Measurements from ENCODE around the gene ATP5IF1. TPM values are rescaled to one million over a fixed set of nuclear protein-coding genes. Genes with fewer than 3 reads are reported as not detected.

Gene ATP5IF1
- total and polyA plus RNA-seq, 9 of the 15 experiments (the other 6 are each of a cell fraction or from before 2014, with no cell fraction given): 292 to 1,422 (median 388) TPM

DNA sequence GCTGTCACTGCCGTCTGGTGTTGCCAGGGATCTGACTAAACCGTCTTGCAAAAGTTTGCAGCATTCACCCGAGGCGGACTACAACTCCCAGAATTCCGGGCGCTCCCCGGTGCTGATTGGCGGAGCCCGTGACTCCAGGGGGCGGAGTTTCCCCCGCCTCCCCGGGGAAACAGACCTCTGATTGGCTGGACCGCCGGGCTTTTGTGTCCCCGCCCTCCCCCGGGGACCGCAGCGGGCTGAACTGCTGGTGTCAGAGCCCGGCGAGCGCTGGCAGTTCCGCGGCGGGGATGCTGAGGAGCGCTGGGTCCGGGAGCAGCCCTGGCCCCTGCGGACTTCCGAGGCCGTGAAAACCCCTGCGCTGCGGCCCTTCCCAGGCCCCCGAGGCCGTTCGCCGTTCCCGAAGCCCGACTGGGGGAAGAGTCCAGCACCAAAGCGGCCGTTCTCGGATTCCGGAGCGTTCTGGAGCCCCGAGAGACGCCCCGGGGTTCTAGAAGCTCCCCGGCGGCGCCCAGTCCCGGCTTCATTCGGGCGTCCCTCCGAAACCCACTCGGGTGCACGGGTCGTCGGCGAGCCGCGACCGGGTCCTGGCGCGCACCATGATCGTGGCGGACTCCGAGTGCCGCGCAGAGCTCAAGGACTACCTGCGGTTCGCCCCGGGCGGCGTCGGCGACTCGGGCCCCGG lies 23.5 kb downstream of the ATP5IF1 start, which contains the start of gene SESN2 (continued):
- TF ChIP-seq, protein P1, sequence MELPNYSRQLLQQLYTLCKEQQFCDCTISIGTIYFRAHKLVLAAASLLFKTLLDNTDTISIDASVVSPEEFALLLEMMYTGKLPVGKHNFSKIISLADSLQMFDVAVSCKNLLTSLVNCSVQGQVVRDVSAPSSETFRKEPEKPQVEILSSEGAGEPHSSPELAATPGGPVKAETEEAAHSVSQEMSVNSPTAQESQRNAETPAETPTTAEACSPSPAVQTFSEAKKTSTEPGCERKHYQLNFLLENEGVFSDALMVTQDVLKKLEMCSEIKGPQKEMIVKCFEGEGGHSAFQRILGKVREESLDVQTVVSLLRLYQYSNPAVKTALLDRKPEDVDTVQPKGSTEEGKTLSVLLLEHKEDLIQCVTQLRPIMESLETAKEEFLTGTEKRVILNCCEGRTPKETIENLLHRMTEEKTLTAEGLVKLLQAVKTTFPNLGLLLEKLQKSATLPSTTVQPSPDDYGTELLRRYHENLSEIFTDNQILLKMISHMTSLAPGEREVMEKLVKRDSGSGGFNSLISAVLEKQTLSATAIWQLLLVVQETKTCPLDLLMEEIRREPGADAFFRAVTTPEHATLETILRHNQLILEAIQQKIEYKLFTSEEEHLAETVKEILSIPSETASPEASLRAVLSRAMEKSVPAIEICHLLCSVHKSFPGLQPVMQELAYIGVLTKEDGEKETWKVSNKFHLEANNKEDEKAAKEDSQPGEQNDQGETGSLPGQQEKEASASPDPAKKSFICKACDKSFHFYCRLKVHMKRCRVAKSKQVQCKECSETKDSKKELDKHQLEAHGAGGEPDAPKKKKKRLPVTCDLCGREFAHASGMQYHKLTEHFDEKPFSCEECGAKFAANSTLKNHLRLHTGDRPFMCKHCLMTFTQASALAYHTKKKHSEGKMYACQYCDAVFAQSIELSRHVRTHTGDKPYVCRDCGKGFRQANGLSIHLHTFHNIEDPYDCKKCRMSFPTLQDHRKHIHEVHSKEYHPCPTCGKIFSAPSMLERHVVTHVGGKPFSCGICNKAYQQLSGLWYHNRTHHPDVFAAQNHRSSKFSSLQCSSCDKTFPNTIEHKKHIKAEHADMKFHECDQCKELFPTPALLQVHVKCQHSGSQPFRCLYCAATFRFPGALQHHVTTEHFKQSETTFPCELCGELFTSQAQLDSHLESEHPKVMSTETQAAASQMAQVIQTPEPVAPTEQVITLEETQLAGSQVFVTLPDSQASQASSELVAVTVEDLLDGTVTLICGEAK (IDR thresholded peaks at IDR 0.05): peak; percentile 33; the same call in 1 of the 2 replicates
- TF ChIP-seq, protein P1 (CRISPR knock-in tag; IDR thresholded peaks at IDR 0.05): peak; percentile 55; the same call in 1 of the 2 replicates
- TF ChIP-seq ZNF644 (tag; IDR thresholded peaks at IDR 0.05; ENCODE audit: low read depth) (no peak; the same call in 1 of the 2 replicates), ZC3H4 (CRISPR knock-in tag; IDR thresholded peaks at IDR 0.05; ENCODE audit: borderline replicate concordance) (0 out of 2 replicates have a peak, but pooled peaks have one; percentile 66), CXXC5 (CRISPR knock-in tag; IDR thresholded peaks at IDR 0.05) (peak; percentile 79), ZFP1 (CRISPR knock-in tag; IDR thresholded peaks at IDR 0.05) (no peak), KHSRP (IDR thresholded peaks at IDR 0.05) (no peak), DMBX1 (CRISPR knock-in tag; IDR thresholded peaks at IDR 0.05; ENCODE audit: borderline replicate concordance) (0 out of 2 replicates have a peak, but pooled peaks have one; percentile 8), HNRNPUL1 (IDR thresholded peaks at IDR 0.05; ENCODE audit: low read length) (no peak)
- TF ChIP-seq, protein P2, sequence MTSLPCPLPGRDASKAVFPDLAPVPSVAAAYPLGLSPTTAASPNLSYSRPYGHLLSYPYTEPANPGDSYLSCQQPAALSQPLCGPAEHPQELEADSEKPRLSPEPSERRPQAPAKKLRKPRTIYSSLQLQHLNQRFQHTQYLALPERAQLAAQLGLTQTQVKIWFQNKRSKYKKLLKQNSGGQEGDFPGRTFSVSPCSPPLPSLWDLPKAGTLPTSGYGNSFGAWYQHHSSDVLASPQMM (CRISPR knock-in tag; IDR thresholded peaks at IDR 0.05): no peak
- TF ChIP-seq, protein P3, sequence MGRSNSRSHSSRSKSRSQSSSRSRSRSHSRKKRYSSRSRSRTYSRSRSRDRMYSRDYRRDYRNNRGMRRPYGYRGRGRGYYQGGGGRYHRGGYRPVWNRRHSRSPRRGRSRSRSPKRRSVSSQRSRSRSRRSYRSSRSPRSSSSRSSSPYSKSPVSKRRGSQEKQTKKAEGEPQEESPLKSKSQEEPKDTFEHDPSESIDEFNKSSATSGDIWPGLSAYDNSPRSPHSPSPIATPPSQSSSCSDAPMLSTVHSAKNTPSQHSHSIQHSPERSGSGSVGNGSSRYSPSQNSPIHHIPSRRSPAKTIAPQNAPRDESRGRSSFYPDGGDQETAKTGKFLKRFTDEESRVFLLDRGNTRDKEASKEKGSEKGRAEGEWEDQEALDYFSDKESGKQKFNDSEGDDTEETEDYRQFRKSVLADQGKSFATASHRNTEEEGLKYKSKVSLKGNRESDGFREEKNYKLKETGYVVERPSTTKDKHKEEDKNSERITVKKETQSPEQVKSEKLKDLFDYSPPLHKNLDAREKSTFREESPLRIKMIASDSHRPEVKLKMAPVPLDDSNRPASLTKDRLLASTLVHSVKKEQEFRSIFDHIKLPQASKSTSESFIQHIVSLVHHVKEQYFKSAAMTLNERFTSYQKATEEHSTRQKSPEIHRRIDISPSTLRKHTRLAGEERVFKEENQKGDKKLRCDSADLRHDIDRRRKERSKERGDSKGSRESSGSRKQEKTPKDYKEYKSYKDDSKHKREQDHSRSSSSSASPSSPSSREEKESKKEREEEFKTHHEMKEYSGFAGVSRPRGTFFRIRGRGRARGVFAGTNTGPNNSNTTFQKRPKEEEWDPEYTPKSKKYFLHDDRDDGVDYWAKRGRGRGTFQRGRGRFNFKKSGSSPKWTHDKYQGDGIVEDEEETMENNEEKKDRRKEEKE (IDR thresholded peaks at IDR 0.05; ENCODE audit: borderline replicate concordance in 1 of 2, control insufficient read depth in 1 of 2, low read depth in 2 of 2, low read length in 1 of 2): no peak
- TF ChIP-seq, protein P4, sequence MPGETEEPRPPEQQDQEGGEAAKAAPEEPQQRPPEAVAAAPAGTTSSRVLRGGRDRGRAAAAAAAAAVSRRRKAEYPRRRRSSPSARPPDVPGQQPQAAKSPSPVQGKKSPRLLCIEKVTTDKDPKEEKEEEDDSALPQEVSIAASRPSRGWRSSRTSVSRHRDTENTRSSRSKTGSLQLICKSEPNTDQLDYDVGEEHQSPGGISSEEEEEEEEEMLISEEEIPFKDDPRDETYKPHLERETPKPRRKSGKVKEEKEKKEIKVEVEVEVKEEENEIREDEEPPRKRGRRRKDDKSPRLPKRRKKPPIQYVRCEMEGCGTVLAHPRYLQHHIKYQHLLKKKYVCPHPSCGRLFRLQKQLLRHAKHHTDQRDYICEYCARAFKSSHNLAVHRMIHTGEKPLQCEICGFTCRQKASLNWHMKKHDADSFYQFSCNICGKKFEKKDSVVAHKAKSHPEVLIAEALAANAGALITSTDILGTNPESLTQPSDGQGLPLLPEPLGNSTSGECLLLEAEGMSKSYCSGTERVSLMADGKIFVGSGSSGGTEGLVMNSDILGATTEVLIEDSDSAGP (CRISPR knock-in tag; IDR thresholded peaks at IDR 0.05): no peak

Measured in K562 (cell line).